GM18508 (cell line): Measurements from ENCODE around the gene FAM184B.

Experiments
- ATAC-seq: cut with Tn5 transposase; IDR thresholded peaks from one replicate; pipeline ENCODE4 v1.9.1; 2021; ENCODE audit warnings: moderate number of reproducible peaks; ENCODE audit not compliant: insufficient read depth, unreplicated experiment

Gene FAM184B

DNA sequence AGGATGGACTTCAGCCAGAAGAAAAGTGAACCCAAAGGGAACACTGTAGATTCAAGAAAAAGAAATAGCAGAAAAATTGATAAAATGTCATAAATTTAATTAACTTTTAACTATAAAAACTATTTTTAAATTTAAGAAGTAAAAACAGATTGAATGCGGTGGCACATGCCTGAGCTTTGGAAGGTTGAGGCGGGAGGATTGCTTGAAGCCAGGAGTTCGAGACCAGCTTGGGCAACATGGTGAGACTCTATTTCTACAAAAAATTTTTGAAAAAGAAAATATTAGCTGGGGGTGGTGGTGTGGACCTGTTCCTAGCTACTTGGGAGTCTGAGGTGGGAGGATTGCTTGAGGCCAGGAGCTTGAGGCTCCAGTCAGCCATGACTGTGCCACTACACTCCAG, 3.0 kb downstream of the FAM184B start:
- ATAC-seq, result no peak

DNA sequence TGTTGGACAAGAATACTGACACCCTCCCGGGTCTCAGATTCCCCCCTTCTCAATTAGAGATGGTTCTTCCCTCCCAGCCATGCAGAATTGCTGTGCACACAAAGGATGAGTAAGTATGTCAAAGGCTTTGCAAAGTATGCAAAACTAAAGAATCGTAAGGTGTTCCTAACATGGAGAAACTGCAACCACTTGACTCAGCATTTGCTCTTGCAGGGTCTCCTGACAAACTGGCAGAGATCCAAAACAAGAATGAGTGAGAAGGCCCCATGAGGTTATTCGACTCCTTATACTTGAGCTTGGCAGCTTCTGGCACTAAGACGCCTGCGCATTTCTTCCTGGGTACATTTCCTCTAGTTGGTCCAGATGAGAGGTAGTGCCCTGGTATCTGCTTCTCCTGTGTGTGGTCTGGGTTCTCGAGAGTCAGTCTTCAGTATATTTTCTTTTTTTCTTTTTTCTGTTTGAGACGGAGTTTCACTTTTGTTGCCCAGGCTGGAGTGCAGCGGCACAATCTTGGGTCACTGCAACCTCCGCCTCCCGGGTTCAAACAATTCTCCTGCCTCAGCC, 8.2 kb downstream of the FAM184B start:
- ATAC-seq, result no peak

DNA sequence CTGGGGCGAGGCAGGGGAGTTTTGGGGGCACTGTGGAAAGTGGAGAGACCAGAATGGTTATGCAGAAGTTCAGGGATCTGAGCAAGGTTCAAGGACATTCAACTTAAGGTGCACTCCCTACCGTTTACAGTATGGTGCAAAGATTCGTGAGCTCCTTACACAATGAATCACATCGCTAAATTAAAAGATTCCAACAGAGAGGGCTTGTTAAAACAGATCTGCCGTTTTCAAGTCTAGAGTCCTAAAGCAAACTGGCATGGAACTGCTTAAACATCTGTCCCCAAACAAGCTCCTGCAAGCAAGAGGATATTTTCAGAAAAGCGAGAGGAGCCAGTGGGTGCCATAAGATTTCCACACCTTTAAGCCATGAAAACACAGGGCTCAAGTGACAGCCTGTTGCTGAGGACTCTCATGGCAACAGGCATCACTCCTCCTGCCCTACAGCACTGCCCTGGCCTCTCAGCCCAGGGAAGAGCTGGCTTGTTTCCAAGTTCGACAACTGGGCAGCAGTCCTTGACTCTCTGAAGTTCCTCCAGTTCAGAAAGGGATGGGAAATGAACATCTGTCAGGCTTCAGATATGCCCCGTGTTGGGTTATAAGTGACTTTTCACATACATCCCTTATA, 10.0 kb downstream of the FAM184B start:
- no peak for ATAC-seq

DNA sequence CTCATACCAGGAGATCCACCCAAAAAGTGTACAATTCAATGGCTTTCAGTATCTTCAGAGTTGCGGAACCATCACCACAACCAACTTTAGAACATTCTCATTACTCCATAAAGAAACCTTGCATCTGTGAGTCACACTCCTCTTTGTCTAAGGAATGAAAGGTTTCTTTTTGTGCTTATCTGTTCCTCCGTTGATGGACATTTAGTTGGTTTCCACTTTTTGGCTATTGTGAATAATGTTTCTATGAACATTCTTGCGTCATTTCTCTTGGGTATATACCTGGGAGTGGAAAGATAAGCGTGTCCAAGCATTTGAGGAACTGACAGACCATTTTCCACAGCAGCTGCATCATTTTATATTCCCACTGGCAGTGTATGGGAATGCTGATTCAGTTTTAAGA, 10.6 kb downstream of the FAM184B start:
- ATAC-seq, result no peak

DNA sequence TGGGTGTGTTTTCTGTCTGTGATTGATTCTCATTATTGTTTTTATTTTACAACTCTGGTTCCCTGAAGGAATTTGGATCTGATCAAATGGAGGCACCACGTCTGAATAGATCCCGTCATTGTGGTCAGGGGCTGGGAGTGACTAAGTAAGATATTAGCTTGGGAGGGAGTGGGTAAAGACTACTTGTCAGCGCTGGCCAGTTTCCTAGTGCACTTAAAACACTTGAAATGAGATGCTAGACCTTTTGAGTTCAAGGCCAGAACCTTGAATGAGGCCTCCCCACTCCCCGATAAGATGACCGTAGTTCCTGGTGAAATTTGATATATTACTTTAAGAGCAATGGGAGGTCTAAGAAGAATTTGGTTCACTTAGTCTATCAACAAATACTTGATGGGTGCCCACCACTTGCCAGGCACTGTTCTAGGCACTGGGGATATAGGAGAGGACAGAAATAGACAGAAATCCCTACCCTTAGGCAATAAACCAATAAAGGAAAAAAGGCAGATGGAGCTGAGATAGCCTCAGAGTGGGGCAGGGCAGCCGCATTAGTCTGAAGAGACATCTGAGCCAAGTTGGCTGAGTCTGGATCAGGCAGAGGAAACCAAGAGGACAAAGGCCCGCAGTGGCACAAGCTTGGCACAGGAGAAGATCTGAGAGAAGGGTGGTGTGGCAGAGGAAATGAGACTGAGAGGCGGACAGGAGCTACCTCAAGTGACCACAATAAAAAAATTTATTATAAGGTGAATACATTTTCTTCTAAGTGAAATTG, 11.8 kb downstream of the FAM184B start:
- no peak for ATAC-seq

DNA sequence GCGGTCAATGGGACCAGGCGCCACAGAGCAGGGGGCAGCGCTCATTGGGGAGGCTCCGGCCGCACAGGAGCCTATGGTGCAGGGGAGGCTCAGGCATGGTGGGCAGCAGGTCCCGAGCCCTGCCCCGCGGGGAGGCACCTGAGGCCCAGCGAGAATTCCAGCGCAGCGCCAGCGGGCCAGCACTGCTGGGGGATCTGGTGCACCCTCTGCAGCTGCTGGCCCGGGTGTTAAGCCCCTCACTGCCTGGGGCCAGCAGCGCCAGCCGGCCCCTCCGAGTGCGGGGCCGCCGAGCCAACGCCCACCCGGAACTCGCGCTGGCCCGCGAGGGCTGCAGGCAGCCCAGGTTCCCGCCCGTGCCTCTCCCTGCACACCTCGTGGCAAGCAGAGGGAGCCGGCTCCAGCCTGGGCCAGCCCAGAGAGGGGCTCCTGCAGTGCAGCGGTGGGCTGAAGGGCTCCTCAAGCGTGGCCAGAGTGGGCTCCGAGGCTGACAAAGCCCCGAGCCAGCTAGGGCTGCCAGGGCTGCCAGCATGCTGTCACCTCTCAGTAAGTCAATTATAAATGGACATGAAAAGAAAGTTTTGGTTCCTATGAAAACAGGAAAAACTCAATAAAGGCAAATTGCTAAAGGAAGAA, 14.5 kb downstream of the FAM184B start:
- no peak for ATAC-seq

DNA sequence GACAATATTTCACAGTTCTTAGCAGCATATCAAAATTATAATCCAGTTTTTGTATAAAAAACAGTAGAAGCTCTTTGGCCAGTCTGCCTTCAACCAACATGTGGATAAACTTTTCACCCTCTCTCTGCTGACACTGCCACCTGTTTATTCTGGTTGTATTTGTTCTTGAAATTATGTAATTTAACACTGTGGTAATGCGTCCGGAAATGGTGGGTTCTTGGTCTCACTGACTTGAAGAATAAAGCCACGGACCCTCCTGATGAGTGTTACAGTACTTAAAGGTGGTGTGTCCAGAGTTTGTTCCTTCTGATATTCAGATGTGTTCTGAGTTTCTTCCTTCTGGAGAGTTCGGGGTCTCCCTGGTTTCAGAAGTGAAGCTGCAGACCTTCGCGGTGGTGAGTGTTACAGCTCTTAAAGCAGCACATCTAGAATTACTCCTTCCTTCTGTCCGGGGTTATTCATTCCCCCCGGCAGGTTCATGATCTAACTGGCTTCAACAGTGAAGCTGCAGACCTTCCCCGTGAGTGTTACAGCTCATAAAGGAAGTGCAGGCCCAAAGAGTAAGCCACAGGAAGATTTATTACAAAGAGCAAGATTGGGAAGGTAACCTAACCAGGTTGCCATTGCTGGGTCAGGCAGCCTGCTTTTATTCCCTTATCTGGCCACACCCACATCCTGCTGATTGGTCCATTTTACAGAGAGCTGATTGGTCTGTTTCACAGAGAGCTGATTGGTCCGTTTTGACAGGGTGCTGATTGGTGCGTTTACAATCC, 15.7 kb downstream of the FAM184B start:
- no peak for ATAC-seq

DNA sequence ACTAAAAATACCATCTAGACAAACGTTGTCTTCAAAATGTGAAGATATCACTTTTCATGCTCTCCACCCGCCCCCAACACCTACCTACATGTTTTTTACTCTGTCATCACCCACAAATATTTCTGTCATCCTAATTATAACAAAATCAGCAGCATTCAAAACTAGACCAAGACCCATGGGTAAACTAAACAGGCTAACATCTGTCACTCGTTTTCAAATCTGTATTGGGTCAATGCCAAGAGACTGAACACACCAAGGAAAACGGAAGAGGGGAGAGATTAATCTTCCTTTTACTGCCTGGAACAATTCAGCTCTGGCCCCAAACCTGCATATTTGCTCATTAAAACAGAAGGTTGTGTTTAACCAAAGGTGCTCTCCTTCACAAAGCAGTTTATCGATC, 17.5 kb downstream of the FAM184B start:
- ATAC-seq, result no peak

DNA sequence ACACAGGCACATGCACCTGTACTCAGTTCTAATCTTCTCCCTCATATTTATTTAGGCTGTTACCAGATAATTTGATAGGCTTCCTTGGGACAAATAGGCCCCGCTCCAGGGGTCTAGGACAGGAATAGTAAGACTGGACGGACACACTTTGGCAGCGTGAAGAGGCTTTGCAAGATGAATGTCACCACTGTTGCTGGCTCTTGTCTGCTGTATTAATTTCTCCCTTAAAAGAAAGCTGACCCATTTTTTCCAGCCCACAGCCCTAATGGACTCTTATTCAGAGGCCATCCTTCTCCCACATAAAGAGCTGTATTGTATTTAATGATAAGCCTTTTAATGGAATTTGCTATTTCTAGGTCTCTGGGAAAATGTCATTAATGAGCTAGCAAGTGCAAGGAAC, 18.0 kb downstream of the FAM184B start:
- ATAC-seq, result no peak

DNA sequence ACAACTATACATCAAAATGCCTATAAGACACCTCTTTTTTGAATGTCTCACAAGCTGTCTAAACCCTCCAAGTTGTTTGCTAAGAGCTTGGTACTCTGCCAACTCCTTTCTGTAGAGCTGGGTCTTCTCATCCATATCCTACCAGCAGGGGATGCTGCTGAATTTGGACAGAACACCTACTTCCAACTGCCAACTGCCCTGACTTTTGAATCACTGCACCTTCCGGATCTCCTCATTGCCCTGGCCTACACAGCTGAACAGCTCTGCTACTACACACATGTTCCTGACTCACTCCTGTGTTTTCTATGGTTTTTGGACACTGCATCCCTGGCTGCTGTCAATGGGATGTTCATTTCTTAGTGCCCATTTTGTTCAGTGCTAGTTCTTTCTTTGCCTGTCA, 18.7 kb downstream of the FAM184B start:
- ATAC-seq, result no peak

DNA sequence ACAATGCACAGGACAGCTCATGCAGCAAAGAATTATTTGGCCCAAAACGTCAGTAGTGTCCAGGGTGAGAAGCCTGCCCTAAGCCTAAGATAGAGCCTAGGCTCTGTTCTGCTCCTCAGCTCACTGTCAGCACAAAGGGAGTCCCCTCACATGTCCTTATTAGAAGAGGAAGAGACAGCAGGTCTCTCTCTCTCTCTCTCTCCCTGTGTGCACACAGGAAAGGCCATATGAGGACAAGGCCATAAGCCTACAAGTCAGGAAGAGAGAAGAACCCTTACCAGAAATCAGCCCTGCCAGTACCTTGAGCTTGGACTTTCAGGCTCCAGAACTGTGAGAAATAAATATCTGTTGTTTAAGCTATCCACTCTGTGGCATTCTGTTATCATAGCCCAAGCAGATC, 20.4 kb downstream of the FAM184B start:
- ATAC-seq, result no peak

DNA sequence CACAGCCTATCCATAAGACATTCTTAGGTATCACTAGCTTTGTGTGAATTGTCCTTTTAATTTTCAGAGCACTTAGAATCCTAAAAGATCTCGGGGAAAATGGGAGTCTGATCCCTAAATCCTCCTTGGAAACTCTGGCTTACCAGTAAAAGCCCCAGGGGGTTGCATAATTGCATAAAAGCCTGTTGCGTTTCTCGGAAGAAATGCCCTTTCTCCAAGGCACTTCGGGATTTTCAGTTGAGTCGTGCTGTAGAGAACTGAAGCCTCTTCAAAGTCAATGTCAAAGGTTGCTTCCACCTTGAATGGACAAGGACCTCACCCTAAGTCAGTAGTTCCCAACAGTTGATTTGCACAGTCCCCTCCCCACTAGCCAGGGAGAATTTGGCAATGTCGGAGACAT, 20.8 kb downstream of the FAM184B start:
- no peak for ATAC-seq

DNA sequence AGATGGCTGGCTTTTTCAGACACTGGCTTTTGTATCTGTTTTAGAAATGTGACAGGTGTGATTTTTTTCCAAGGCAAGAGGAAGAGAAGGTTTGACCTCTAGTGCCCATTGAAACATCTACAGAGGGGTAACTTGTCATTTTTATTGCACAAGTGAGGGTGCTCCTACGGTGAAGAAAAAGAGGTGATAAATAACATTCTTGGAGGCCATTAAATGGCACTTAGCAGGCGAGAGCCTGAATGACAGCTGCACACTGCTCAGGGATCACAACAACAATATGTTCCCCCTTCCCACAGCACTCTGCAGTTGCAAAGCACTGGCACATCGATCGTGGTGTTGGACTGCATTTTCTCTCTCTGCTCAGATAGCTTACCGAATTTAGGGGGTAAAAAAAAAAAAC, 22.9 kb downstream of the FAM184B start:
- ATAC-seq, result no peak

DNA sequence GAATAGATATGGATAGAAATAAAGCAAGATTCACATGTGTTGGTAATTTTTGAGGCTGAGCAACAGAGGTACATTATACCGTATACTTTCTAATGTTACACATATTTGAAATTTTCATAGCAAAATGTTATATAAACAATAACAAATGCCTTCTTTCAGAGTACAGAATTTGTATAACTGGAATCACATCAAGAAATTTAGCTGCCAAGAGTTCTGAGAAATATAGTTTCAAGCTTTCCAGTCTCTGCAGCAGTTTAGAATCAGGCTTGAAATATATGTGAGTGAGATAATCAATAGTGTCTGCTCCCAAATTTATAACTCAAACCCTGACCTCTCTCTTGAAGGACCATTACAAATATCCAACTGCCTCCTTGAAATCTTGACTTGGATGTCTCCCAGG, 23.8 kb downstream of the FAM184B start:
- ATAC-seq, result no peak

DNA sequence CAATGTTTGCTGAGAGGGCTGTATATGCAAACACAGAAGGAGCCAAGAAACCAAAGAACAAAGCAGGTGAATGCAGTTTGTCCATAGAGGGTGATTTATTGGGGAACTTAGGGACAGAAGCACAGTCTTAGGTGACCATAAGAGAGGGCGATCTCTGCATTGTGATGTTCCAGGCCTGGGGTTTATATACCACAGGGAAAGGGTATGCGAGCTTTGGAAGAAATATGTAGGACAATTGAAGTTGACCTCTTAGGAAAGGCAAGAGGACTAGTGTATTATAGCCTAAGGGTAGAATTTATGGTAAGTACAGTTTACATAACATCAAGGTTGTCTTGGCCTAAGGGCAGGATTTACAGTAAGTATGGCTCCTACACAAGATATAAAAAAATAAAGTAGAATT, 27.8 kb downstream of the FAM184B start:
- no peak for ATAC-seq

DNA sequence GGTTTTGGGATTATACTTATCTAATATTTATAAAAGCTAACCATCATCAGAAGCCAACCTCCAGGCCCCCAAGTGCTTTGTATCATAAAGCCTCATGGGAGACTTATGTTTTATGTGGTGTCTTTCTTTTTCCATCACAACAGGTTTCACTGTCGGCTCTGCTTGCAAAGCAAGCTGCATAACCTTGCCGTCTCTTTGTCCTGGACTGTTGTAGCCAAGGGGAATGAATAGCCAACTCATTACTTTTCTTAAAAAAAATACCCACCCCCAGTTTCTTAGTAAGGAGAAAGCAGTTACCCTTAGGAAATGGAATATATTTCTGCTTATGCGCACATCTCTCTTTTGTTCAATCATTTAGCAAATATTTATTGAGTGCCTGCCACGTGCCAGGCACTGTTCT, 40.7 kb downstream of the FAM184B start:
- no peak for ATAC-seq

DNA sequence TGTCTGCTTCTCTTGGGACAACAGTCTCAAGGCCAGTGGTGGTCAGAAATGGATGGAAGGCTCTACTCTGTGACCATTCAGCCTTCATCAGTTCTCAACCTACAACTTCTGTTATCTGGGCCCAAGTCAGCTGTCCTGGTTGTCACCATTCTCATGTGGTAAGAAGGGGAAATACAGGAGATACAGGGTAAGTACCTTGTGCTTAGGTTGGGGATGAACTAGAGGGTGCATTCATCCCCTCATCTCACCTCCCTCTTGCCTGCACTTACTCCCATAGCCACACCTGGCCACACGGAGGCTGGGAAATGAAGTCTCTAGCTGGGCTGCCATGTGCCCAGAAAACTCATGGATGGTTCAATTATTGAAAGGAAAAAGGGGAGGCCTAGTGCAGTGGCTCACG, 44.9 kb downstream of the FAM184B start:
- no peak for ATAC-seq

DNA sequence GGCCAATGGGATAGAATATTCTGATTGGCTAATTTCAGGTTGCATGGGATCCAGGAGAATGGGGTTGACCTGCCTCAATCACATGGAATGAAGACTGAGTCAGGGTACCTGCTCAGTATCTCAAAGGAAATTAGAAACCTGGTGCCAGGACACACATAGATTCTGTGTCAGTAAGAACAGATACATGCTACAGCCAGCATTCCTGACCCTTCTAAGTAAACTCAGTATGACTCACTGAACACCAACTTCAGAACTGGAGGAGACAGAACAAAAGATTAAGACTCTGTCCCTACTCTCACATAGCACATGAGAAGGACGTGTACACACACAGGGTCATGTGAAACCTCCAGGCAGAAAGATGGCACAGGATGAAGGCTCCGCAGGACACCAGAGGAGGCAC, 54.5 kb downstream of the FAM184B start:
- no peak for ATAC-seq

DNA sequence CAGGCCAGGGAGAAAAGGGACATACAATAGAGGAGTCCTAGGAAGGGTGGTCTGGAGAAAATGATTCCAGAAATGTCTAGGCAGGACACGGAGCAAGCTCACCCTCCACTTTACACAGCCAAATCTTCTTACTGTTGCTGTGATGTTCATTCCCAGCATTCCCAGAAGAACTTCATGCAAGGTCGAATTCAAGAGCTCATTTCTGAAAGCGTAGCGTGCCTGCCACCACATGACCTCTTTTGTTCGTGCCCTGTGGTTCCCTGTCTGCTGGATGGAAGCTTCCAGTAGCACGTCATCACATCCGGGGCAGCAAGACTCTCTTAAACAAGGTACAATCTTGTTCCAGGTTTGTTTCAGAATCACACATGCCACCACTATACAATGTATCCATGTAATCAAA, 57.8 kb downstream of the FAM184B start:
- no peak for ATAC-seq

DNA sequence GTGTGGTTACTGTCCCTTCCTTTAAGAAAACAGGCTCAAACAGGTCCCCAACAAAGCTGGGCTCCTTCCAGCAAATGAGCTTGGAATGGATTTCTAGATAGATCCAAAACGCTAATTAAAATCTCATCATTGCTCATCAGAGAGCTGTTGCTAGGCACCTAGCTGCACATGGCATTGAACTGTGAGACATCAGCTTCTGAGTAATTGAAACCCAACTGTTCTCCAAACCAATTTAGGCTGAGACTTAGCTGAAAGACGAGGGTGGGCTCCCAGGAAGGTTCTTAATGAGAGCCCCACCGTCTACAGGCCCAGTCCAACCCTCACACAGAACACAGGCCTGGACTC, 59.1 kb downstream of the FAM184B start:
- no peak for ATAC-seq
